ENCODE results near the gene GGT7. TPM values are rescaled to one million over a fixed set of nuclear protein-coding genes. Genes with fewer than 3 reads are reported as not detected.
"Not testable (repeated sequence)": the region's sequence is repeated elsewhere in the genome, so short reads cannot be mapped to it uniquely, and the experiment has no call there.

GGT7 gene, protein sequence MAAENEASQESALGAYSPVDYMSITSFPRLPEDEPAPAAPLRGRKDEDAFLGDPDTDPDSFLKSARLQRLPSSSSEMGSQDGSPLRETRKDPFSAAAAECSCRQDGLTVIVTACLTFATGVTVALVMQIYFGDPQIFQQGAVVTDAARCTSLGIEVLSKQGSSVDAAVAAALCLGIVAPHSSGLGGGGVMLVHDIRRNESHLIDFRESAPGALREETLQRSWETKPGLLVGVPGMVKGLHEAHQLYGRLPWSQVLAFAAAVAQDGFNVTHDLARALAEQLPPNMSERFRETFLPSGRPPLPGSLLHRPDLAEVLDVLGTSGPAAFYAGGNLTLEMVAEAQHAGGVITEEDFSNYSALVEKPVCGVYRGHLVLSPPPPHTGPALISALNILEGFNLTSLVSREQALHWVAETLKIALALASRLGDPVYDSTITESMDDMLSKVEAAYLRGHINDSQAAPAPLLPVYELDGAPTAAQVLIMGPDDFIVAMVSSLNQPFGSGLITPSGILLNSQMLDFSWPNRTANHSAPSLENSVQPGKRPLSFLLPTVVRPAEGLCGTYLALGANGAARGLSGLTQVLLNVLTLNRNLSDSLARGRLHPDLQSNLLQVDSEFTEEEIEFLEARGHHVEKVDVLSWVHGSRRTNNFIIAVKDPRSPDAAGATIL
- 1.8 and 2.3 TPM in 2 replicates for total RNA-seq

DNA sequence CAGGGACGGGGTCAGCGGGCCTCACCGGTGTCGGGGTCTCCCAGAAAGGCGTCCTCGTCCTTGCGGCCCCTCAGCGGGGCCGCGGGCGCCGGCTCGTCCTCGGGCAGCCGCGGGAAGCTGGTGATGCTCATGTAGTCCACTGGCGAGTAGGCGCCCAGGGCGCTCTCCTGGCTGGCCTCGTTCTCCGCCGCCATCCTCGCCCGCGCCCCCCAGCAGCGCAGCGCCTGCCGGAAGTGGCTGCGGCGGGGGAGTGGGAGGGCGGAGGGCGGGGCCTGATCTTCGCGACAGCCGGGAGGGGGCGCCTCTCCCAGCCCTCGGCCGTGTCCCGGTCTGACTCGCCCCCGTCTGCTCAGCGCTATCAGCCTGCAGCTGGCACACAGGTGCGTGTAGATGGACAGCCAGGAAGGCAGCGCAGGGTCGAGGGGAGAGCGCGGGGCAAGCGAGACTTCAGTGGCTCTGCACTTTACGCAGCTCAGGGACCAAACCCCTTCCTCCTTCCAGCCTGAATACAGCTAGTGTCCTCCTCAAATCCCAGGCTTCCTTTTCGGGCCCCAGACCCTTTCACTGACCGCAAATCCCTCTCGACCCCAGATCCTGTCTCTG is at the start of gene GGT7:
GGT7 (minus strand) TSS at position 235 of the 603 bp plus-strand sequence; CDS start at position 194, 41 bp downstream.
- DNase-seq (ENCODE audit: low read depth, low spot score), result no peak

GRCh38 chr20:34921436-34921835 is 48.8 kb upstream of the GGT7 start:
- DNase-seq (ENCODE audit: low read depth, low spot score), result no peak

- no peak for DNase-seq (ENCODE audit: low read depth, low spot score)
Measured at GRCh38 chr20:34920055-34920454, 47.4 kb upstream of the GGT7 start.

- no peak for DNase-seq (ENCODE audit: low read depth, low spot score)
Measured at GRCh38 chr20:34916774-34917354, 44.2 kb upstream of the GGT7 start.

DNA sequence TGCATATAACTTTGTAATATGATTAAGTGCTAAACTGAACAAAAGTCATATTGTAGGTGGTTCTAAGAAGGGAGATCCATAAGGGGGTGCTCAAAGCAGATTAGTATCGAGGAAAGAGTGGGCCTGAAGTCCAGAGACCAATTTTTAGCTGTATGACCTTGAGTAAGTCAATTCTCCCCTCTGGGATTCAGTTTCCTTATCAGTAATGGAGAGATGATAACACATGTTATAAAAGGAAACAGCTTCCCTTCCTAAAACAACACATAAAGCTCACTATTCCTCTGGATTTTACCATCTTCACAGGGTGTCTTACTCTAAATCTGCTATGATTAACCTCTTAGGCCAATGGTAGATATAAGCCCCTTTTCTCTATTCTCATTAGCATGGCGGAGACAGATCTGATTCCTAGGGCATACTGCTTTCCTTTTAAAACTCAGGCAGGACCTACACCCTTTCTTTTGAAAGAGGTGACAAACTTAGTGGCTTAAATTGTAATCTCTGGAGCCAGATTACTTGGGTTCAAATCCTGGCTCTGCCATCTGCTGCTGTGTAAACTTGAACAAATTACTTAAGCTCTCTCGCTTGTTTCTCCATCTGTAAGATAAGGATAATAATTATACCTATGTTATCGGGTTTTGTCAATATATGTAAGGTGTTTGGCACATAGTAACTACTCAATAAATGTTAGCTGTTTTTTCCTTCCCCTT is 43.2 kb upstream of the GGT7 start:
- no peak for DNase-seq (ENCODE audit: low read depth, low spot score)

DNA sequence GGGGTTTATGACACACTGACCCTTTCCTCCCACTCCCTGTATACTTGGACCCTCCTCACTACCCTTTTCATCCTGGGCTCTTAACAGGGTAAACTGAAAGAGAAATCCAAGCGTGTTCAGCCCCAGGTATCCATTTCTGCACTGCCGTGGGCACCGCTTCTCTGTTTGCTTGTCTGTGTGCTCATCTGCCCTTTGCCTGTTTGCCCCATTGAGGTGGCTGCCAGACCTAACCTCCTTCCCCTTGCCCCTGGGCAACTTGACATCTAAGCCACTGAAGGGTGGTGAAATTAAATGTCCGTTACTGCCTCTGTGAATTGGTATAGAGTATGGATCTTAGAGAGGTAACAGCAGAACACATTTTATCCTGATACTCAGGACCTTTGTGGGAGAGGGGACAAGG is 42.5 kb upstream of the GGT7 start:
- no peak for DNase-seq (ENCODE audit: low read depth, low spot score)

DNA sequence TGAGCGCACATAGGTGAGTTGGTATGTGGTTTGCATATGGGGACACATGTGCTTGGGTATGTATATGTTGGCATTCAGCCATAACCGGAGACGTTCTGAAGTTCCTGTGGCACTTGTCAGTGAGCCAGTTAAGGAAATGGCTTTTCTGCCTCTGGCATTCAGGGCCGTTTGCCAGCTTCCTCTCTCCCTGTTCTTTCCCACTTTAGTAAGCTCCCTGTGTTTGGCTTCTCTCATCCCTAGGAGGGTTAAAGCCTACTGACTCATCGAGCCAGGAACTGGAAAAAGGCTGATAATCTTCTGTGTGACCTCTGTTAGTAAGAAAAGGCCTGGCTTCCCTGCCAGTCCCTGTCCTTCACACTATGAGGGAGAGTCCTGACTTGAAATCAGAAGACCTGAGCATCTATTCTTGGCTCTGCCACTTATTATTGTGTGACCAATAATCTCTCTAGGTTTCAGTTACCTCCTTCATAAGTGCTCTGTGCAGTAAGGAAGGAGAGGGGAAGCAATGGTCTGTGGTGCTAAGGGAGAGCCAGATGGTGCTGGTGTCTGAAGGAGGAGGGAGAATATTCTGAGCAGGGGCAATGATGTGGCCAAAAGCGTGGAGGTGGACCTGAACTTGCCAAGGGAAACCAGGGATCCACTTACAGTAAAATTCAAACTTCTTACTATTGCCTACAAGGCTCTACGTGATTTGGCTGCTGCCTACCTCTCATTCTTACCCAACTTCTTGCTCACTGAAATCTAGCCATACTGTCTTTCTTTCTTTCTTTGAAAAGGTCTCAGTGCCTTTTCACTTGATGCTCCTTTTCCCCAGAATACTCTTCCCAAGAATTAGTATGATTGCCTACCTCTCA is 35.2 kb upstream of the GGT7 start:
- peak; percentile 93 for DNase-seq (ENCODE audit: low read depth, low spot score)

- DNase-seq (ENCODE audit: low read depth, low spot score), result no peak
Measured at GRCh38 chr20:34904202-34904621, 31.6 kb upstream of the GGT7 start.

DNA sequence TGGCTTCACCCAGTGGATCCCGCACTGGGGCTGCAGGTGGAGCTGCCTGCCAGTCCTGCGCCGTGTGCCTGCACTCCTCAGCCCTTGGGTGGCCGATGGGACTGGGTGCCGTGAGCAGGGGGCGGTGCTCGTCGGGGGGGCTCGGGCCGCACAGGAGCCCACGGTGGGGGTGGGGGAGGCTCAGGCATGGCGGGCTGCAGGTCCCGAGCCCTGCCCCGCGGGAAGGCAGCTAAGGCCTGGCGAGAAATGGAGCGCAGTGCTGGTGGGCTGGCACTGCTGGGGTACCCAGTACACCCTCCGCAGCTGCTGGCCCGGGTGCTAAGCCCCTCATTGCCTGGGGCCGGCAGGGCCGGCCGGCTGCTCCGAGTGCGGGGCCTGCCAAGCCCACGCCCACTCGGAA is 26.1 kb upstream of the GGT7 start:
- not testable (repeated sequence) for DNase-seq (ENCODE audit: low read depth, low spot score)

GRCh38 chr20:34898129-34898528 is 25.5 kb upstream of the GGT7 start:
- not testable (repeated sequence) for DNase-seq (ENCODE audit: low read depth, low spot score)

GRCh38 chr20:34896086-34896621 is 23.5 kb upstream of the GGT7 start:
- no peak for DNase-seq (ENCODE audit: low read depth, low spot score)

GRCh38 chr20:34895465-34895864 is 22.8 kb upstream of the GGT7 start:
- DNase-seq (ENCODE audit: low read depth, low spot score), result no peak

GRCh38 chr20:34894723-34895122 is 22.1 kb upstream of the GGT7 start:
- no peak for DNase-seq (ENCODE audit: low read depth, low spot score)

DNA sequence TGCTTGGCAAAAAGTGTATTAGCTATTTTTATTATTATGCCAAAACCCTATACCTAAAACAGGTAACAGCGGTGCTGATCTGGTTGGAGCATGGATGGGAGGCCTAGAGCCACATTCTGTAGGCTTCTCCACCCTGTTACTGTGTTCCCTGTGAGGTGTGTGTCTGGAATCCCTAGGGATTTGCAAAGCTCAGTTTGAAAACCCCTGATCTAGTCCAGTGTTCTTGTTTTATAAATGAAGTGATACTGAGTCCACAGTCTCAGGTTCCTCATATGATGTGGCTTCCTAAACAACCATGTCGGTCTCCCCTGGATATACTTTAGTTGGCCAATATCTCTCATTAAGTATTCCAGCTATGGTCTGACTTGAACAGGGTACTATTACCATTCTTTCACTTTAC is 20.0 kb upstream of the GGT7 start:
- no peak for DNase-seq (ENCODE audit: low read depth, low spot score)

- DNase-seq (ENCODE audit: low read depth, low spot score), result no peak
Measured at GRCh38 chr20:34891166-34892062, 18.8 kb upstream of the GGT7 start.

GRCh38 chr20:34888468-34888867 is 15.8 kb upstream of the GGT7 start:
- no peak for DNase-seq (ENCODE audit: low read depth, low spot score)

- no peak for DNase-seq (ENCODE audit: low read depth, low spot score)
Measured at GRCh38 chr20:34887023-34887422, 14.4 kb upstream of the GGT7 start.

GRCh38 chr20:34886122-34886521 is 13.5 kb upstream of the GGT7 start:
- DNase-seq (ENCODE audit: low read depth, low spot score), result no peak

GRCh38 chr20:34884260-34884659 is 11.6 kb upstream of the GGT7 start:
- DNase-seq (ENCODE audit: low read depth, low spot score), result no peak
